T-cell (primary cell): Measurements from ENCODE around the gene GPS2. TPM values are rescaled to one million over a fixed set of nuclear protein-coding genes. Genes with fewer than 3 reads are reported as not detected.
A peak's percentile ranks its signal among the peaks of the same experiment; 100 is the strongest.

Experiments
- ATAC-seq, 4 experiments: fragments of 200-7000 bp in 3 of 4; fragments of 150-1000 bp in 1 of 4; cut with Tn5 transposase; replicated peaks in 1 of 4; 1 replicate in 3 of 4; 2 replicates in 1 of 4; pipeline ENCODE4 v1.10.0; 2021; ENCODE audit warnings: moderate library complexity in 3 of 4, mild to moderate bottlenecking in 2 of 4, moderate number of reproducible peaks in 1 of 4
- CTCF ChIA-PET, 2 donors: fragments of 300-600 bp; sonication (Branson Sonifier 250); formaldehyde crosslinking; loops; one replicate each; lab custom pipeline; 2022; ENCODE audit warnings: antibody characterized with exemption in 2 of 2; lab: Charles Lee
- POLR2A ChIA-PET, 2 donors: fragments of 300-600 bp; sonication (Branson Sonifier 250); formaldehyde crosslinking; loops; one replicate each; lab custom pipeline; 2022; ENCODE audit warnings: antibody characterized with exemption in 2 of 2; lab: Charles Lee
- DNase-seq, 35 experiments: peaks; one replicate each; pipeline versions ENCODE4 v3.0.0 to v3.0.0-alpha.2; 2013 to 2023
- H3K27ac ChIP-seq: one replicate; pipeline ENCODE4 v1.5.1; 2013; ENCODE audit warnings: low read length
- H3K27me3 ChIP-seq, 2 experiments: replicated peaks in 1 of 2; 1 replicate in 1 of 2; 2 replicates in 1 of 2; pipeline versions ENCODE4 v1.6.1 to v1.7.0; 2013; ENCODE audit warnings: low read length in 1 of 2, mixed read lengths in 1 of 2; ENCODE audit not compliant: control insufficient read depth in 2 of 2, insufficient read depth in 2 of 2; ENCODE audit errors: extremely low read depth in 1 of 2
- H3K36me3 ChIP-seq, 2 donors: 1 replicate in 1 of 2; 2 replicates in 1 of 2; pipeline versions ENCODE4 v1.6.1 to v1.7.0; 2013; ENCODE audit warnings: low read length in 1 of 2; ENCODE audit not compliant: control insufficient read depth in 2 of 2, insufficient read depth in 1 of 2; ENCODE audit errors: extremely low read depth in 1 of 2
- H3K4me1 ChIP-seq, 2 experiments: 1 replicate in 1 of 2; 2 replicates in 1 of 2; pipeline versions ENCODE4 v1.6.1 to v1.7.0; 2013; ENCODE audit warnings: low read length in 2 of 2, mixed read lengths in 1 of 2; ENCODE audit not compliant: insufficient read depth in 2 of 2, control insufficient read depth in 1 of 2; ENCODE audit errors: extremely low read depth in 1 of 2
- H3K4me3 ChIP-seq, 2 donors: 1 replicate in 1 of 2; 2 replicates in 1 of 2; pipeline versions ENCODE4 v1.5.1 to v1.7.0; 2013; ENCODE audit warnings: mild to moderate bottlenecking in 2 of 2, low read length in 1 of 2, moderate library complexity in 1 of 2; ENCODE audit not compliant: control insufficient read depth in 1 of 2; ENCODE audit errors: extremely low read depth in 1 of 2
- H3K9me3 ChIP-seq: 2 replicates; pipeline ENCODE4 v1.7.0; 2013
- H3K27ac Mint-ChIP-seq, 2 donors: one replicate each; pipeline ENCODE4 v1.8.0; 2020 to 2021; ENCODE audit warnings: mild to moderate bottlenecking in 2 of 2, mixed read lengths in 2 of 2
- H3K27me3 Mint-ChIP-seq, 2 donors: one replicate each; pipeline ENCODE4 v1.8.0; 2021 to 2022; ENCODE audit warnings: mixed read lengths in 2 of 2
- H3K36me3 Mint-ChIP-seq: one replicate; pipeline ENCODE4 v1.8.0; 2021; ENCODE audit warnings: mixed read lengths
- H3K4me1 Mint-ChIP-seq, 3 donors: one replicate each; pipeline ENCODE4 v1.8.0; 2020 to 2022; ENCODE audit warnings: mixed read lengths in 3 of 3, mild to moderate bottlenecking in 1 of 3
- H3K4me3 Mint-ChIP-seq, 3 donors: one replicate each; pipeline ENCODE4 v1.8.0; 2020 to 2022; ENCODE audit warnings: mild to moderate bottlenecking in 3 of 3, mixed read lengths in 3 of 3, moderate library complexity in 3 of 3
- H3K9me3 Mint-ChIP-seq, 3 donors: one replicate each; pipeline ENCODE4 v1.8.0; 2020 to 2022; ENCODE audit warnings: mixed read lengths in 3 of 3
- WGBS: methylation state at CpG from one replicate; pipeline ENCODE4 v1.1.5; 2013; ENCODE audit warnings: missing lambda C conversion rate; ENCODE audit not compliant: insufficient coverage; 5-methylcytosine and 5-hydroxymethylcytosine counted together
- total RNA-seq, 35 experiments: library from RNA in 6 of 35; stranded (reverse) in 6 of 35; fragments of 120-200 nt in 1 of 35; gene quantifications; one replicate each; pipeline versions ENCODE4 v1.2.1 to v1.2.4 and lab custom pipeline; 2013 to 2026

Gene GPS2
- total RNA-seq, 5 donors from 2014 or later (not counting 1 experiment from before 2014, with no cell fraction given): 114 to 129 (median 125) TPM

DNA sequence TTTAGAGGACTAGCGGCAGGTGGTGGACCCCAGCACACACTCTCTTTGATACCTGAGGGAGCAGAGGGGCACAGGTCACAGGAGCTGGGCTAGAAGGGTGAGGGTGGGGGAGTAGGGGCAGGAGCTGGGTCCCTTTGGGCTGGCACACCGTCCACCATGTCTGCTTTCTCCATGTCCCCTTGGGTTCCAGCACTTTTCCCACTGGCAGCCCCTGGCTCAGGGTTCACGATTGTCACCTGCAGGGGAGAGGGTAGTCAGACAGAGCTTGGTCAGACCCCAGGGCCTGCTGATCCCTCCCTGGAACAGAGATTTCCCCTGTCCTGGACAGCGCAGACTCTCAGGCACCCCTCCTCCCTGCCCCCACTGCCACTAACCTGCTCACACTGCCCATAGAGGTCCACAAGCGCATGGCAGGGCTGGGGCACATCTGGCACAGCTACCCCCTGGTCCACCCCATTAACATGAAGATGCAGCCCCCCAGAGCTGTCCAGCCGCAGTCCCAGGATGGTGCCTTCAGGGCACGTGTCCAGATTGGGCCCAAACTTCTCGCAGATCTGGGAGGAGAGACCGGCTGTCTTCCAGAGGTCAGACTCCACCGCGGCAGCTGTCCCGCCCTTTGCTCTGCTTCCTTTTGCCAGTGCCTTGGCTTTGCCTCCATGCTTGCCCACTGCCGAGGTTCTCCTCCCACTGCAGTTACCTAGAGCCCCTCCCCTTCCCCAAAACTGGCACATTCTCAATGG lies 3.1 kb upstream of the GPS2 start:
- ChIA-PET POLR2A (no interaction called here), CTCF (interaction anchor here in 1 of 2 donors (0.5 to 0.6 kb wide), 2 partner anchors 9 to 45 kb away, joined by 3 read pairs; no protein-coding TSS in a partner anchor)
- H3K4me1 Mint-ChIP-seq: peaks cover 24 to 26% (median 25%) of the 10 kb centered on the region in 3 donors
- WGBS: 97% methylated on average over 12 of the region's 13 CpGs
- no peak overlapping the region for H3K4me3 Mint-ChIP-seq
- no peaks in the 10 kb centered on the region for H3K9me3 Mint-ChIP-seq
- no peaks in the 10 kb centered on the region for H3K27me3 ChIP-seq
- no peak overlapping the region for H3K4me3 ChIP-seq
- no peak overlapping the region for H3K27ac Mint-ChIP-seq
- no peak overlapping the region for H3K27ac ChIP-seq
- peaks cover 34 to 72% of the 10 kb centered on the region in 2 donors for H3K36me3 ChIP-seq
- no peak for DNase-seq
- H3K9me3 ChIP-seq: no peaks in the 10 kb centered on the region
- peaks cover 31% of the 10 kb centered on the region for H3K36me3 Mint-ChIP-seq
- ATAC-seq: no peak
- H3K27me3 Mint-ChIP-seq: no peaks in the 10 kb centered on the region
- peaks cover 10 to 26% of the 10 kb centered on the region in 2 experiments for H3K4me1 ChIP-seq

DNA sequence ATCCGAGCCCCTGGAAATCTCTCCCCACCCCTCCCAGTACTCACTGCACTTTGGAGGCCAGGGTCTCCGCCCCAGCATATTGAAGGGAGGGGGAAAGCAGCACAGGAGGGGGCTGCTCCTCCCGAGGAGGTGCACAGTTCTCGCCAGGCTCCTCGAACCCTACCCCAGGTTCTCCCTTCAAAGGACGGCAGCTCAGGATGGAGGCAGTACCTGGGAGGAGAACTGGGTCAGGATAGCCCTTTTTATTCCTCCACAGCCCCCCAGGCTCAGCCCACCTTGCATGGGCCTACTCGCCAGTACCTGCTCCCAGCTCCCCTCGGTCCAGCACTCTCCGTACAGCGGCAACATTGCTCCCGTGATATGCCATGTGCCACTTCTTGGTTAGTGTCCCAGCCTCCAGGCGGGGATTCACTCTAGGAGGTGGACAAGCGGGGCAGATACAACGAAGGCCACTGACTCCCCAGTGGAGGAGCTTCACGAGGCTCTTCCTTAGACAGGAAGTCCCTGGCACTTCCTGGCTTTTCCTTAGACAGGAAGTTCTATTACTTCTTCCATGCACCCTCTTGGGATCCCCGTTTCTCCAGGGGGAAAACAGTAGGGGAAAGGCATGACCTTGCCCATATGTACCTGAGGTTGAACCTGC lies 2.1 kb upstream of the GPS2 start:
- Histone ChIP-seq H3K4me3 (no peak overlapping the region), H3K36me3 (peaks cover 28 to 72% of the 10 kb centered on the region in 2 donors), H3K27me3 (no peaks in the 10 kb centered on the region), H3K4me1 (peaks cover 10 to 36% of the 10 kb centered on the region in 2 experiments), H3K27ac (no peak overlapping the region), H3K9me3 (no peaks in the 10 kb centered on the region)
- WGBS: 93% methylated on average over 8 of the region's 16 CpGs
- peaks cover 34 to 36% (median 35%) of the 10 kb centered on the region in 3 donors for H3K4me1 Mint-ChIP-seq
- POLR2A ChIA-PET: no interaction called here
- ATAC-seq (no peak), DNase-seq (no peak)
- peak overlapping the region in 2 of 3 donors; percentile 12 to 64 for H3K4me3 Mint-ChIP-seq
- H3K9me3 Mint-ChIP-seq: no peaks in the 10 kb centered on the region
- H3K27ac Mint-ChIP-seq: peak overlapping the region in 1 of 2 donors; percentile 79
- H3K36me3 Mint-ChIP-seq: peaks cover 37% of the 10 kb centered on the region
- CTCF ChIA-PET: interaction anchor here in 1 of 2 donors (0.5 to 0.6 kb wide), 2 partner anchors 8 to 46 kb away, joined by 3 read pairs; no protein-coding TSS in a partner anchor
- no peaks in the 10 kb centered on the region for H3K27me3 Mint-ChIP-seq

DNA sequence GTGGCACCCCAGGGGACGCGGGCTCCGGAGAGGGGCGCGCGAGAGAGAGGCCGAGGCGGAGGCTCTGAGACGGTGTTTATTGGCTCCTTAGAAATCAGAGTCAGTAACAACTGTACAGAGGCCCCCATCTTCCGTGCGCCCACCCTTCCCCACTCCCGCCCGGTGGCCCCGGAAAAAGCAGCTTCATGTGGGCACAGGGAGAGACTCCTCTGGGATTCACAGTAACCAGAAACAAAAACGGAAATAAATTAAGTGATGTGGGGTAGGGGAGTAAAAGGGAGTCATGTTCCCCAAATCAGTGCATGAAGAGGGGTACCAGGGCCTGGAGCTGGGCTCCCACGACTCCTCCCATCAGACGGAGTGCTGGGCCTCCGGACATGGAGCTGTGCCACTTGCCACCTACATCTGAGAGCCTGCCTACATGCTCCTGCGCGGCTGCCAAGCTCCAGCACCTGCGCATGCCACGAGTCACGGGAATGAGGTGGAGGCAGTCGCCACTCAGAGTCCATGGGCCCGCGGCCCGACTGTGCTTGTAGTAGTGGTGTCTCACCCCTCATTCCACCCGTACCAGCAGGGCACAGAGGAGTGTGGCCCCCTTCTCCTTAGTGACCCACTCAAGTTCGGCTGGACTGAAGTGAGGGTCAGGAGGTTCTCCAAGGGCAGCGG lies 543 bp upstream of the GPS2 start:
- H3K27ac Mint-ChIP-seq: peak overlapping the region; percentile 91 to 93
- ChIA-PET CTCF (interaction anchor here in 1 of 2 donors (0.6 to 1.9 kb wide), 2 partner anchors 14 to 72 kb away, joined by 3 to 8 read pairs; partner anchors contain the start of gene NEURL4), POLR2A (interaction anchor here in 1 of 2 donors (0.6 kb wide), 2 partner anchors 88 to 111 kb away, joined by 3 to 4 read pairs; partner anchors contain the start of gene TMEM256)
- no peak for DNase-seq
- H3K4me1 ChIP-seq: peaks cover 10 to 49% of the 10 kb centered on the region in 2 experiments
- peaks cover 38% of the 10 kb centered on the region for H3K36me3 Mint-ChIP-seq
- peaks cover 46 to 51% (median 51%) of the 10 kb centered on the region in 3 donors for H3K4me1 Mint-ChIP-seq
- H3K27ac ChIP-seq: peak overlapping the region; percentile 88
- H3K4me3 ChIP-seq: peak overlapping the region; percentile 70 to 78
- H3K9me3 Mint-ChIP-seq: no peaks in the 10 kb centered on the region
- peaks cover 17 to 71% of the 10 kb centered on the region in 2 donors for H3K36me3 ChIP-seq
- no peaks in the 10 kb centered on the region for H3K27me3 Mint-ChIP-seq
- H3K27me3 ChIP-seq: no peaks in the 10 kb centered on the region
- peak overlapping the region; percentile 80 to 93 (median 80) for H3K4me3 Mint-ChIP-seq
- 54% methylated on average over 19 of the region's 30 CpGs for WGBS
- H3K9me3 ChIP-seq: no peaks in the 10 kb centered on the region
- peak in 1 of 4 experiments; percentile 35 for ATAC-seq

DNA sequence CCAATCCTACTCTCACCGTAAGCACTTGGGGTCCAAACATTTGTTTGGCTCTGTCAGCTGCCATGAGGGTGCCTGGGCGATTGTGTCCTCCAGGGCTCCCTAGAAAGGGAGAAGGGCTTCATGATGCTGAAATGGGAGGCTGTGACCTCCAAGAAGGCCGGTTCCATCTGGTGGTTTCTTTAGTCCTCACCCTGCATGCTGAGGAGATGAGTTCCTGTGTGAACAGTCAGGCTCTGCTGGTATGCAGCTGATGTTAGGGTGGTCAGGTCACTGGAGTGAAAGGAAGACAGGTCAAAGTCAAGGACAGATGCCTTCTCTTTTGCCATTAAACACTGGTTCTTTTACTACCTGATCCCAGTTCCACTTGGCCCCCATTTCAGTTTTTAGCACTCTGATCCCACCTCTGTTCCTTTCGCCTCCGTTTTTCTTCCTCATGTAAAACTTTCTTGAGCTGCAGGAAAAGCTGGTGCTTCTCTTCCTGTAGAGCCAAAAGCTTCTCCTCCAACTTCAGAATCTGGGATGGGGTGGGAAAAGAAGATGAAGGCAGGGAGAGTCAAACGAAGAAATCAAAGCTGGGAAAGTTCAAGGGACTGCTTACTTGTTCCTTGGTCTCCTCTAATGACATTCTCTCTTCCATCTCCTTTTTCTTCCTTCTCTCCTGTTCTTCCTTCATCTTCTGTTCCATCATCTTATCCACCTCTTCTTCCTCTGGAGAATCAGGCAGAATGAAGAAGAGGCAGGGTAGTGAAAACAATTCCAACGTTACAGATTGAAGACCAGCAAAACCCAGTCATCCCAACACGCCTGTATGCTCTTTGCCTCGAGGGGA lies 1.1 kb downstream of the GPS2 start:
- ChIA-PET POLR2A (interaction anchor here (0.6 kb wide), 2 partner anchors 58 to 95 kb away, joined by 3 to 7 read pairs; no protein-coding TSS in a partner anchor), CTCF (no interaction called here)
- DNase-seq (no peak), ATAC-seq (no peak)
- no peaks in the 10 kb centered on the region for H3K9me3 Mint-ChIP-seq
- peaks cover 54% of the 10 kb centered on the region for H3K36me3 Mint-ChIP-seq
- Histone ChIP-seq H3K4me1 (peaks cover 21 to 65% of the 10 kb centered on the region in 2 experiments), H3K27ac (peak overlapping the region; percentile 70), H3K4me3 (peak overlapping the region; percentile 78 to 79), H3K36me3 (peaks cover 19 to 80% of the 10 kb centered on the region in 2 donors), H3K9me3 (no peaks in the 10 kb centered on the region), H3K27me3 (no peaks in the 10 kb centered on the region)
- H3K27ac Mint-ChIP-seq: peak overlapping the region; percentile 87 to 91
- H3K4me1 Mint-ChIP-seq: peaks cover 62 to 67% (median 67%) of the 10 kb centered on the region in 3 donors
- WGBS: 0% methylated on average over 2 of the region's 9 CpGs
- peak overlapping the region; percentile 80 to 84 (median 80) for H3K4me3 Mint-ChIP-seq
- no peaks in the 10 kb centered on the region for H3K27me3 Mint-ChIP-seq

DNA sequence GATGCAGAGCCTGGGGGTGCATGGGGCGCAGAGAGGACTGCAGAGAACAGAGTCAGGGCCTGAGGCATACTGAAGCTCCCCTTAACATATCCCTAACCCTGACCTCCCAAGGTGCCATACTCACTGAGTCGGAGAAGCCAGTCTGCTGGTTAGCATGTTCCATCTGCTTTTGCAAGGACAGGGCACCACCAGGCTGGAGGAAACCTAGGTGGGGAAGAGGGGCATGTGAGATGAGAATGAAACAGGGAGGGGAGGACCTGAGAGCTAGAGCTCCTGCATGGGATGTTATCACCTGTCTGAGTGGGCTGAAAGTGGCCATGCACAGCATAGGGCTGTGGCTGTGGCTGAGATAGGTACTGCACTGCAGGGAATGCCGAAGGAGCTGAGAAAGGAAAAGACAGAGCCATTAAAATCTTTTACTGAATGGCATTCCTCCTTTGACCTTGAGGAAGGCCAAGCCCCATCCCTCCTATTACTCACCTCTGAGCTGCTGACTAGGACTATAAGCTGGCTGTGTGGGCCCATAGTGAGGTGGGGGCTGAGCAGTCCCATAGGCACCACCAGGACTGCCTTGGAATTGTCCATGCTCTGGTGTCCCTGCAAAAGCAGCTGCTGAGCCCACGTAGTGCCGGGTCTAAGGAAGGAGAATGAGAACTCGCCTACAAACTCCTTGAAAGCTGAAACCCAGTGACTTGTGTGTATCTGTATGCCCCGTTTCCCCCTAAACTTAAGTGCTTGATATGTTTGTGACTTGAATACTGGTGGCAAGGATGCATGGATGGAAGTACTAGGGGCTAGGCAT lies 1.9 kb downstream of the GPS2 start:
- CTCF ChIA-PET: interaction anchor here in 1 of 2 donors (0.5 kb wide), 1 partner anchor 256 kb away, joined by 7 read pairs; no protein-coding TSS in a partner anchor
- peaks cover 55% of the 10 kb centered on the region for H3K36me3 Mint-ChIP-seq
- Histone ChIP-seq H3K4me3 (no peak overlapping the region), H3K4me1 (peaks cover 22 to 73% of the 10 kb centered on the region in 2 experiments), H3K27ac (peak overlapping the region; percentile 25), H3K9me3 (no peaks in the 10 kb centered on the region), H3K36me3 (peaks cover 13 to 72% of the 10 kb centered on the region in 2 donors), H3K27me3 (no peaks in the 10 kb centered on the region)
- peak overlapping the region; percentile 51 to 91 for H3K27ac Mint-ChIP-seq
- H3K27me3 Mint-ChIP-seq: no peaks in the 10 kb centered on the region
- H3K4me3 Mint-ChIP-seq: peak overlapping the region; percentile 80 to 84 (median 80)
- WGBS: 88% methylated on average over 4 of the region's 7 CpGs
- DNase-seq (no peak), ATAC-seq (no peak)
- POLR2A ChIA-PET: interaction anchor here in 1 of 2 donors (0.6 kb wide), 1 partner anchor 298 kb away, joined by 3 read pairs; no protein-coding TSS in a partner anchor
- no peaks in the 10 kb centered on the region for H3K9me3 Mint-ChIP-seq
- peaks cover 66 to 72% (median 70%) of the 10 kb centered on the region in 3 donors for H3K4me1 Mint-ChIP-seq
